ENCODE measurements around the gene PLSCR5.

Gene PLSCR5

DNA sequence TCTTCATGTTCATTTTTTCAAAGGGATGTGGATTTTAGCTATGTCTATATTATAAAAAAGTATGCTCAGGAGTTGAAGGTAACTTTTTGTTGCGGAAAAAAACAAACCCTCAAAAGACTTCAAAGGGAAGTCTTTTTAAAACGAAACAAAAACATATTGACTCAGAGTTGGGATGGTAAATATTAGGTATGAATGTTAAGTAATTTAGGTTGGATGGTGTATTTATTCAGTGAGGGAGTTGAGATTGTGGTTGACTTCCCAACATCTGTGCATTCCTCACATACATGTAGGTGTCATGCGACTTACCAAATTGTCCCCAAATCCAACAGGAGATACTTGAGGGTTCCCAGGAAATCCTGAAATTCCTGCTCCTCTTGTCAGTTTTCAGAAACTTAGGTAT, 32.7 kb upstream of the PLSCR5 start:
- no peak overlapping the region for H3K4me3 ChIP-seq (ENCODE audit: low read depth, low read length)
- TF ChIP-seq, protein P1, sequence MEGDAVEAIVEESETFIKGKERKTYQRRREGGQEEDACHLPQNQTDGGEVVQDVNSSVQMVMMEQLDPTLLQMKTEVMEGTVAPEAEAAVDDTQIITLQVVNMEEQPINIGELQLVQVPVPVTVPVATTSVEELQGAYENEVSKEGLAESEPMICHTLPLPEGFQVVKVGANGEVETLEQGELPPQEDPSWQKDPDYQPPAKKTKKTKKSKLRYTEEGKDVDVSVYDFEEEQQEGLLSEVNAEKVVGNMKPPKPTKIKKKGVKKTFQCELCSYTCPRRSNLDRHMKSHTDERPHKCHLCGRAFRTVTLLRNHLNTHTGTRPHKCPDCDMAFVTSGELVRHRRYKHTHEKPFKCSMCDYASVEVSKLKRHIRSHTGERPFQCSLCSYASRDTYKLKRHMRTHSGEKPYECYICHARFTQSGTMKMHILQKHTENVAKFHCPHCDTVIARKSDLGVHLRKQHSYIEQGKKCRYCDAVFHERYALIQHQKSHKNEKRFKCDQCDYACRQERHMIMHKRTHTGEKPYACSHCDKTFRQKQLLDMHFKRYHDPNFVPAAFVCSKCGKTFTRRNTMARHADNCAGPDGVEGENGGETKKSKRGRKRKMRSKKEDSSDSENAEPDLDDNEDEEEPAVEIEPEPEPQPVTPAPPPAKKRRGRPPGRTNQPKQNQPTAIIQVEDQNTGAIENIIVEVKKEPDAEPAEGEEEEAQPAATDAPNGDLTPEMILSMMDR (IDR thresholded peaks at IDR 0.05; ENCODE audit: low read depth, low read length): no peak

- no peak overlapping the region for H3K4me3 ChIP-seq (ENCODE audit: low read depth, low read length)
Observed at GRCh38 chr3:146636881-146637280, 31.7 kb upstream of the PLSCR5 start.

DNA sequence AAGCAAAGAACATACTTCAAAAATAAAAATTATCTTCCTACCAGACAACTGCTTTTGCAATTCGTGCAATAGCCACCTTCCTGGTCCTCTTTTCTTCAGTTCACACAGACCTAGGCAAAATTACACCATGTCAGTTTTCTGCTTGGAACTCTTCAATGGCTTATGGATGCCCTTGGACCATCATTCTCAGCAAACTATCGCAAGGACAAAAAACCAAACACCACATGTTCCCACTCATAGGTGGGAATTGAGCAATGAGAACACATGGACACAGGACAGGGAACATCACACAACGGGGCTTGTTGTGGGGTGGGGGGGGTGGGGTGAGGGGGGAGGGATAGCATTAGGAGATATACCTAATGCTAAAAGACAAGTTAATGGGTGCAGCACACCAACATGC, 29.2 kb upstream of the PLSCR5 start:
- TF ChIP-seq, protein P1 (IDR thresholded peaks at IDR 0.05; ENCODE audit: low read depth, low read length): no peak
- no peak overlapping the region for H3K4me3 ChIP-seq (ENCODE audit: low read depth, low read length)

More at GRCh38 chr3:146636881-146637280, 31.7 kb upstream of the PLSCR5 start:
- TF ChIP-seq, protein P1 (IDR thresholded peaks at IDR 0.05; ENCODE audit: low read depth, low read length): no peak

DNA sequence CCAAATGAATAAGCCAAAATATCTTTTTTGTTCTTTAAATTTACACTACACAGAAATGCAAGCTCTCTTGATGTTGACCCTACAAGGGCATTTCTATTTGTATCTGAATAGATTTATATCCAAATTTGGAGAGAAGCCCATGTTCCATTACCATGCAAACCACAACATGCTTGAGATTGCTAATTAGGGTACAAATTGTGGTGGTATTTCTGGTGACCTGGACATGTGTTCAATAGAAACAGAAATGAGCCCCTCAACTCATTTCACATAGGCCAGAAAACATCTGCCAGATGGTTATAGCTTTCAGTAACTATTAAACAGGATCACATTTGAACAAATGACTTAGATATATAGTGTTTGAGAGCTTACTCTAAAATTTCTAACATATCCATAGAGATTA, 23.5 kb upstream of the PLSCR5 start:
- TF ChIP-seq, protein P1 (IDR thresholded peaks at IDR 0.05; ENCODE audit: low read depth, low read length): no peak
- H3K4me3 ChIP-seq (ENCODE audit: low read depth, low read length): no peak overlapping the region

DNA sequence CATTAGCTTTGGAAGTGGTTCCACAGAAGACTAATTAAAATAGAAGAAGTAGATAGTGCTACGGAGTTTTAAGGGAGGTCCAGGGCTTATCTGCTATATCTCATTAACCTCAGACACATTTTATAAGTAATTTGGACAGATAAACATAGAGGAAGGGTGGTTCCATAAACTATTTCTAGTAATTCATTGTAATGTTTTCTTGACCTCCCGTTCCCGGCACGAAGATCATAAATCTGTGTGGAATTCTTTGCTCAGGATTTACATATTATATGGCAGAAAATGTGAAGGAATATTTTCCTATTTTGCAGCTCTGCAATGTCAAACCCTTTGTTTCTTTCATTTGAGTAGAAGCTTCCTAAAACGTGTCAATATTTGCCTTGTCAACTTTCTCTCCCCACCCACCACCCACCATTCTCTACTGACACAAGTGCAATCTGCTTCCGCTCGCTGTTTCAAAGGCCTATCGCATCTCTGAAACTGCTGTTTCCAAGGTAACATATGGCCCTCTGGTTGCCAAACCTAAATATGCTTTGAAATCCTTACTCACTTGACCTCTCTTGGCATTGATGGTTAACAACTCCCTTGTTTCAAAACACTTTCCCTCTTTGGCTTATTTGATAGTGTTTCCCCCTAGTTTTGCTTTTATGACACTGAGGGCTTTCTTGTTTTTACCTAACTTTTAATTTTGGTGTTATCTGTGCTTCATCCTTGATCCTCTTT, 21.4 kb upstream of the PLSCR5 start:
- TF ChIP-seq, protein P1 (IDR thresholded peaks at IDR 0.05; ENCODE audit: low read depth, low read length): no peak
- no peak overlapping the region for H3K4me3 ChIP-seq (ENCODE audit: low read depth, low read length)

DNA sequence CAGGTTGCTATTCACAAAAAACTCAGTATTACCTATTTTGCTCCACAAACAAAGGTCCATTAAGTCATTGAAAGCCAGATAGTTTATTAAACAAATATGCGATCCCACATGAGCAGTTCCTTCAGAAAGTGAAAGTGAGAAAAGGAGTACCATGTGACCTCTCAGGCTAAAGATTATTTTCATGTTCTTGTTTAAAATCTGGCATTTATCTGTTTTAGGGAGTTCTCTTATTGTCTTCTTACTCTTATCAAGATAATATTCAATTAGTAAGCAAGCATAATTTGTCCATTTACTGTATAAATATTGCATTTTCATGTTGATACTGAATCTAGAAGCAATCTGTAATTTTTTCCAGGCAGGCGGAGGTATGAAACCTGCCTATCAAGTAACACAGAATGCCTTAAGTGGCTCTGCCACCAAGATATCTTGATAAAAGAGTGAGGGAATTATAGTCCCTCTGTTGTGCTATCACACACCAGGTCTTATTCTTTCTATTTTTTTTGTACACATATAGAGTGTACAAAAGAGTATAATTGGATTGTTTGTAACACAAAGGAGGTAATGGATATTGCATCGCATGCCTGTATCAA, 20.1 kb upstream of the PLSCR5 start:
- H3K4me3 ChIP-seq (ENCODE audit: low read depth, low read length): 0 out of 2 replicates have a peak overlapping the region, but pooled peaks have one; percentile 14
- TF ChIP-seq, protein P1 (IDR thresholded peaks at IDR 0.05; ENCODE audit: low read depth, low read length): no peak

DNA sequence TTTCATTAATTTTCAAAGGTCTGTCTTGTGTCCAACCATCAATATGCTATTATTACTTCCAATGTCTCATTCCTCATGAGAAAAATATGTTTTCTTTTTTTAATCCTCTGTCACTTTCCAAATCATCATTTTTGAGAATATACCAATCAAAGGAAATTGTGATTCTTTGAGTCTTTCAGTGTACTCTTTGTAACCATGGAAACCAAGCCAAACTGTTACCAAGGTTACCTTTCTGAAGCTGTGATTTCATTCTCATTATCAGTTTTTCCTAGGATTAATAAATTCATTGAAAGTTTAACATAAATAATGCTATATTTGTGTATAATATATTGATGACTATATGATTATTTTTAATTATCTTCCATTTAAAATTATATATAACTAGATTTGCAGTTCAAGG, 16.6 kb upstream of the PLSCR5 start:
- TF ChIP-seq, protein P1 (IDR thresholded peaks at IDR 0.05; ENCODE audit: low read depth, low read length): no peak
- no peak overlapping the region for H3K4me3 ChIP-seq (ENCODE audit: low read depth, low read length)

All from WI38 (cell line).